HCT116 (cell line): ENCODE data around the gene KCNH5. TPM values are rescaled to one million over a fixed set of nuclear protein-coding genes. Genes with fewer than 3 reads are reported as not detected.
"Not testable (repeated sequence)": the region's sequence is repeated elsewhere in the genome, so short reads cannot be mapped to it uniquely, and the experiment has no call there.

Experiments
- ATAC-seq: fragments of 200-7000 bp; cut with Tn5 transposase; 2 replicates; pipeline ENCODE4 v1.9.1; 2020; ENCODE audit warnings: mild to moderate bottlenecking, moderate library complexity
- BruUV-seq: library from RNA; stranded (reverse); fragments of 400-500 nt; replicated peaks from 2 replicates; lab custom pipeline; 2021; lab: Mats Ljungman, UMichigan
- CTCF ChIA-PET: fragments of 300-600 bp; sonication (Branson Sonifier 250); formaldehyde crosslinking; loops from one replicate; lab custom pipeline; 2021; ENCODE audit warnings: antibody characterized with exemption; lab: Charles Lee
- POLR2A ChIA-PET: fragments of 300-600, 350-600 bp; sonication (Branson Sonifier 250); formaldehyde crosslinking; loops from one replicate; lab custom pipeline; 2021; ENCODE audit warnings: antibody characterized with exemption; lab: Charles Lee
- RAD21 ChIA-PET, 2 experiments: fragments of 300-600 bp; sonication (Branson Sonifier 250); formaldehyde crosslinking; loops; one replicate each; lab custom pipeline; 2023; ENCODE audit warnings: low total read pairs in 2 of 2; ENCODE audit not compliant: uncharacterized antibody in 2 of 2, unreplicated experiment in 2 of 2, low non-redundant PET in 1 of 2; lab: Charles Lee
- DNase-seq: peaks from one replicate; pipeline ENCODE4 v3.0.0-alpha.2; 2010; ENCODE audit warnings: low read depth, low spot score
- H2AFZ ChIP-seq: fragments of 200-600 bp; shearing (Covaris generic), sonication (generic); 2 replicates; pipeline ENCODE4 v1.6.1; 2017; ENCODE audit warnings: low read depth, mixed run types, mixed read lengths, antibody characterized with exemption, low read length; ENCODE audit not compliant: poor library complexity, severe bottlenecking
- H3K27ac ChIP-seq: 2 replicates; pipeline ENCODE4 v1.5.1; 2012; ENCODE audit warnings: low read depth, low read length
- H3K27me3 ChIP-seq: fragments of 200-600 bp; sonication (generic); 2 replicates; pipeline ENCODE4 v1.6.1; 2016; ENCODE audit warnings: mixed run types, low read length, mixed read lengths; ENCODE audit not compliant: insufficient read depth
- H3K36me3 ChIP-seq, 2 experiments: fragments of 200-500 bp in 1 of 2; fragments of 200-600 bp in 1 of 2; sonication (Bioruptor generic) in 1 of 2; sonication (generic) in 1 of 2; 2 replicates each; pipeline versions ENCODE4 v1.5.1 to v1.6.1; 2014 to 2016; ENCODE audit warnings: low read length in 2 of 2, inconsistent platforms in 1 of 2, mixed read lengths in 1 of 2, mixed run types in 1 of 2; ENCODE audit not compliant: insufficient read depth in 2 of 2, control insufficient read depth in 1 of 2
- H3K4me1 ChIP-seq, 2 experiments: fragments of 200-600 bp in 1 of 2; sonication (generic) in 1 of 2; 2 replicates each; pipeline versions ENCODE4 v1.5.1 to v1.6.1; 2012 to 2017; ENCODE audit warnings: low read length in 2 of 2, inconsistent platforms in 1 of 2, mild to moderate bottlenecking in 1 of 2, mixed read lengths in 1 of 2, mixed run types in 1 of 2, moderate library complexity in 1 of 2; ENCODE audit not compliant: insufficient read depth in 2 of 2, control insufficient read depth in 1 of 2
- H3K4me2 ChIP-seq: fragments of 200-600 bp; sonication (generic); 2 replicates; pipeline ENCODE4 v1.6.1; 2017; ENCODE audit warnings: mixed run types, low read length, mixed read lengths
- H3K4me3 ChIP-seq, 2 experiments: fragments of 200-600 bp in 1 of 2; sonication (generic) in 1 of 2; replicated peaks in 1 of 2; 2 replicates each; pipeline ENCODE4 v1.5.1; 2011 to 2016; ENCODE audit warnings: low read length in 2 of 2, control low read depth in 1 of 2, low read depth in 1 of 2, mild to moderate bottlenecking in 1 of 2, mixed read lengths in 1 of 2, mixed run types in 1 of 2
- H3K79me2 ChIP-seq: fragments of 200-600 bp; sonication (generic); 2 replicates; pipeline ENCODE4 v1.6.1; 2017; ENCODE audit warnings: mild to moderate bottlenecking, mixed run types, low read length, moderate library complexity, mixed read lengths; ENCODE audit not compliant: insufficient read depth
- H3K9ac ChIP-seq: fragments of 200-600 bp; sonication (generic); 2 replicates; pipeline ENCODE4 v1.6.1; 2016; ENCODE audit warnings: low read length, mixed read lengths
- H3K9me2 ChIP-seq: fragments of 200-600 bp; sonication (generic), shearing (Covaris generic); 2 replicates; pipeline ENCODE4 v1.6.1; 2017; ENCODE audit warnings: mixed run types, mild to moderate bottlenecking, moderate library complexity; ENCODE audit not compliant: insufficient read depth
- H3K9me3 ChIP-seq, 2 experiments: fragments of 200-500 bp in 1 of 2; fragments of 200-600 bp in 1 of 2; sonication (Bioruptor generic) in 1 of 2; sonication (generic) in 1 of 2; 2 replicates each; pipeline ENCODE4 v1.6.1; 2014 to 2017; ENCODE audit warnings: low read length in 2 of 2, mixed read lengths in 2 of 2, inconsistent platforms in 1 of 2, low read depth in 1 of 2, mild to moderate bottlenecking in 1 of 2, mixed run types in 1 of 2, moderate library complexity in 1 of 2; ENCODE audit not compliant: control insufficient read depth in 1 of 2, insufficient read depth in 1 of 2
- H4K20me1 ChIP-seq: fragments of 200-600 bp; sonication (generic), shearing (Covaris generic); 2 replicates; pipeline ENCODE4 v1.6.1; 2017; ENCODE audit warnings: mixed run types, mild to moderate bottlenecking, moderate library complexity; ENCODE audit not compliant: insufficient read depth
- ATF3 ChIP-seq: IDR thresholded peaks from 2 replicates; pipeline ENCODE4 v1.6.1; 2012
- CBX3 ChIP-seq: IDR thresholded peaks from 2 replicates; pipeline ENCODE4 v1.6.1; 2012; ENCODE audit warnings: low read depth
- CEBPB ChIP-seq: IDR thresholded peaks from 2 replicates; pipeline ENCODE4 v1.6.1; 2012; ENCODE audit warnings: low read depth
- EGR1 ChIP-seq: IDR thresholded peaks from 2 replicates; pipeline ENCODE4 v1.6.1; 2012; ENCODE audit warnings: low read depth
- EZH2 ChIP-seq: fragments of 200-600 bp; sonication (generic); IDR thresholded peaks from 2 replicates; pipeline ENCODE4 v1.6.1; 2017; ENCODE audit warnings: antibody characterized with exemption, mixed run types
- FOSL1 ChIP-seq: IDR thresholded peaks from 2 replicates; pipeline ENCODE4 v1.6.1; 2012; ENCODE audit warnings: low read depth
- POLR2A ChIP-seq: IDR thresholded peaks from 2 replicates; pipeline ENCODE4 v1.7.0; 2011; ENCODE audit warnings: borderline replicate concordance; ENCODE audit not compliant: insufficient read depth, insufficient read length; ENCODE audit errors: extremely low read depth
- POLR2AphosphoS5 ChIP-seq: IDR thresholded peaks from 2 replicates; pipeline ENCODE4 v1.6.1; 2011; ENCODE audit warnings: mild to moderate bottlenecking, low read depth, low read length, moderate library complexity
- SIN3A ChIP-seq: IDR thresholded peaks from 2 replicates; pipeline ENCODE4 v1.6.1; 2012; ENCODE audit warnings: low read depth
- SP1 ChIP-seq: IDR thresholded peaks from 2 replicates; pipeline ENCODE4 v1.6.1; 2012; ENCODE audit warnings: low read depth
- TCF7L2 ChIP-seq: IDR thresholded peaks from 2 replicates; pipeline ENCODE4 v1.7.0; 2011; ENCODE audit warnings: borderline replicate concordance, inconsistent platforms; ENCODE audit not compliant: insufficient read depth, insufficient read length; ENCODE audit errors: extremely low read depth
- YY1 ChIP-seq: IDR thresholded peaks from 2 replicates; pipeline ENCODE4 v1.6.1; 2011; ENCODE audit warnings: low read length, low read depth, moderate library complexity, mild to moderate bottlenecking; ENCODE audit not compliant: insufficient replicate concordance; ENCODE audit errors: extremely low read depth
- ZFX ChIP-seq: fragments of 450-650 bp; IDR thresholded peaks from 2 replicates; pipeline ENCODE4 v1.6.1; 2017
- intact Hi-C: fragments of 100-400 bp; cut with micrococcal nuclease; formaldehyde crosslinking; loops from 2 replicates; pipeline ENCODE4 v1.10.0; 2022
- total RNA-seq: library from RNA; stranded (reverse); gene quantifications from one replicate; pipeline ENCODE4 v1.2.1, GENCODE V29; 2021; ENCODE audit not compliant: unreplicated experiment
- TF ChIP-seq, protein P1 (sequence below): IDR thresholded peaks from 2 replicates; pipeline ENCODE4 v1.6.1; 2012; ENCODE audit warnings: low read depth
- TF ChIP-seq, protein P2 (sequence below): IDR thresholded peaks from 2 replicates; pipeline ENCODE4 v1.6.1; 2012

Gene KCNH5
- total RNA-seq, 1 experiment from 2014 or later: not detected

GRCh38 chr14:62864588-62864987, 180.7 kb downstream of the KCNH5 start:
- Histone ChIP-seq H4K20me1 (no peaks in the 10 kb centered on the region), H3K79me2 (no peaks in the 10 kb centered on the region), H3K9ac (no peak overlapping the region), H3K36me3 (no peaks in the 10 kb centered on the region), H3K4me3 (no peak overlapping the region), H3K9me2 (no peaks in the 10 kb centered on the region), H3K27ac (no peak overlapping the region), H3K4me2 (no peak overlapping the region), H3K4me1 (no peaks in the 10 kb centered on the region), H3K27me3 (no peaks in the 10 kb centered on the region), H3K9me3 (peaks cover 4 to 7% of the 10 kb centered on the region in 2 experiments; a peak in 2 of 4 replicates), H2AFZ (no peak overlapping the region)
- BruUV-seq: no TSS peak
- no peak for DNase-seq
- ATAC-seq: no peak
- ChIA-PET POLR2A (no interaction called here), RAD21 (no interaction called here), CTCF (no interaction called here)
- intact Hi-C loops: no loop called here
- TF ChIP-seq EZH2 (no peak), CEBPB (no peak), EGR1 (no peak), FOSL1 (no peak), ATF3 (no peak), TCF7L2 (no peak), ZFX (no peak), POLR2A (no peak), YY1 (no peak), POLR2AphosphoS5 (no peak), CBX3 (no peak), SP1 (no peak), SIN3A (no peak)
- TF ChIP-seq, protein P1, sequence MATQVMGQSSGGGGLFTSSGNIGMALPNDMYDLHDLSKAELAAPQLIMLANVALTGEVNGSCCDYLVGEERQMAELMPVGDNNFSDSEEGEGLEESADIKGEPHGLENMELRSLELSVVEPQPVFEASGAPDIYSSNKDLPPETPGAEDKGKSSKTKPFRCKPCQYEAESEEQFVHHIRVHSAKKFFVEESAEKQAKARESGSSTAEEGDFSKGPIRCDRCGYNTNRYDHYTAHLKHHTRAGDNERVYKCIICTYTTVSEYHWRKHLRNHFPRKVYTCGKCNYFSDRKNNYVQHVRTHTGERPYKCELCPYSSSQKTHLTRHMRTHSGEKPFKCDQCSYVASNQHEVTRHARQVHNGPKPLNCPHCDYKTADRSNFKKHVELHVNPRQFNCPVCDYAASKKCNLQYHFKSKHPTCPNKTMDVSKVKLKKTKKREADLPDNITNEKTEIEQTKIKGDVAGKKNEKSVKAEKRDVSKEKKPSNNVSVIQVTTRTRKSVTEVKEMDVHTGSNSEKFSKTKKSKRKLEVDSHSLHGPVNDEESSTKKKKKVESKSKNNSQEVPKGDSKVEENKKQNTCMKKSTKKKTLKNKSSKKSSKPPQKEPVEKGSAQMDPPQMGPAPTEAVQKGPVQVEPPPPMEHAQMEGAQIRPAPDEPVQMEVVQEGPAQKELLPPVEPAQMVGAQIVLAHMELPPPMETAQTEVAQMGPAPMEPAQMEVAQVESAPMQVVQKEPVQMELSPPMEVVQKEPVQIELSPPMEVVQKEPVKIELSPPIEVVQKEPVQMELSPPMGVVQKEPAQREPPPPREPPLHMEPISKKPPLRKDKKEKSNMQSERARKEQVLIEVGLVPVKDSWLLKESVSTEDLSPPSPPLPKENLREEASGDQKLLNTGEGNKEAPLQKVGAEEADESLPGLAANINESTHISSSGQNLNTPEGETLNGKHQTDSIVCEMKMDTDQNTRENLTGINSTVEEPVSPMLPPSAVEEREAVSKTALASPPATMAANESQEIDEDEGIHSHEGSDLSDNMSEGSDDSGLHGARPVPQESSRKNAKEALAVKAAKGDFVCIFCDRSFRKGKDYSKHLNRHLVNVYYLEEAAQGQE: no peak
- TF ChIP-seq, protein P2, sequence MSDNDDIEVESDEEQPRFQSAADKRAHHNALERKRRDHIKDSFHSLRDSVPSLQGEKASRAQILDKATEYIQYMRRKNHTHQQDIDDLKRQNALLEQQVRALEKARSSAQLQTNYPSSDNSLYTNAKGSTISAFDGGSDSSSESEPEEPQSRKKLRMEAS: no peak

DNA sequence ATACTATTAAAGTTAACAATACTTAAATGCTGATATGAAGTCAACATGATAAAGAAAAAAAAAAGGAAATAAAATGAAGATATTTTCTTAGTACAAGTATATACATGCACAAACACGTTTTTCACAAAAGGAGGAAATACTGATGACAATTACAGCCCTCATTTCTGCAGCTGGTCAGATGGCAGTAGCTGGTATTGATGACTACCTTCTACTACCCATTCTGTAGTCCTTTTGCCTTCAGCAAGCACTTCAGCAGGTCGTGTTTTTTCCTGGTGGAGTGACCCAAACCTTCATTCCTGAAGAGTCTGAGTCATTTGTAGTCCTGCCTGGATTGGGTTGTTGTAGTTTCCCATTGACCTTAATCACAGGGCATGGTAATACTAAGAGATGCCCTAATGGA, 187.2 kb downstream of the KCNH5 start:
- H3K4me3 ChIP-seq, RAD21 ChIA-PET, H3K4me2 ChIP-seq, H3K9me2 ChIP-seq, H3K79me2 ChIP-seq, H3K27ac ChIP-seq, H3K4me1 ChIP-seq, H4K20me1 ChIP-seq, POLR2A ChIA-PET, ATAC-seq, H3K36me3 ChIP-seq, CTCF ChIA-PET, BruUV-seq, H2AFZ ChIP-seq, H3K27me3 ChIP-seq, H3K9me3 ChIP-seq, intact Hi-C loops, DNase-seq, H3K9ac ChIP-seq: not testable (repeated sequence)
